Ectodermal cell (in vitro differentiated cells): ENCODE data around the gene PEX5.
"Not testable (repeated sequence)": the region's sequence is repeated elsewhere in the genome, so short reads cannot be mapped to it uniquely, and the experiment has no call there.

Experiments used
- H3K27ac ChIP-seq: 2 replicates; pipeline ENCODE4 v1.7.0; 2013; ENCODE audit warnings: mild to moderate bottlenecking, low read depth, low read length; ENCODE audit not compliant: insufficient read depth, poor library complexity, severe bottlenecking
- H3K27me3 ChIP-seq: 2 replicates; pipeline ENCODE4 v1.7.0; 2013; ENCODE audit warnings: mild to moderate bottlenecking, low read length; ENCODE audit not compliant: insufficient read depth, control insufficient read depth, poor library complexity, severe bottlenecking
- H3K36me3 ChIP-seq: one replicate; pipeline ENCODE4 v1.7.0; 2013; ENCODE audit warnings: low read length; ENCODE audit not compliant: control insufficient read depth, insufficient read depth
- H3K4me1 ChIP-seq: one replicate; pipeline ENCODE4 v1.7.0; 2013; ENCODE audit warnings: low read length; ENCODE audit not compliant: control insufficient read depth, insufficient read depth
- H3K4me3 ChIP-seq: 2 replicates; pipeline ENCODE4 v1.7.0; 2013; ENCODE audit warnings: low read depth, low read length, control low read depth; ENCODE audit not compliant: insufficient read depth
- H3K9me3 ChIP-seq: 2 replicates; pipeline ENCODE4 v1.7.0; 2013; ENCODE audit warnings: mild to moderate bottlenecking, low read length, moderate library complexity; ENCODE audit not compliant: control insufficient read depth
- WGBS, 2 experiments: methylation state at CpG; one replicate each; pipeline ENCODE4 v1.1.7; 2013; ENCODE audit warnings: missing lambda C conversion rate in 2 of 2; 5-methylcytosine and 5-hydroxymethylcytosine counted together

Gene PEX5

DNA sequence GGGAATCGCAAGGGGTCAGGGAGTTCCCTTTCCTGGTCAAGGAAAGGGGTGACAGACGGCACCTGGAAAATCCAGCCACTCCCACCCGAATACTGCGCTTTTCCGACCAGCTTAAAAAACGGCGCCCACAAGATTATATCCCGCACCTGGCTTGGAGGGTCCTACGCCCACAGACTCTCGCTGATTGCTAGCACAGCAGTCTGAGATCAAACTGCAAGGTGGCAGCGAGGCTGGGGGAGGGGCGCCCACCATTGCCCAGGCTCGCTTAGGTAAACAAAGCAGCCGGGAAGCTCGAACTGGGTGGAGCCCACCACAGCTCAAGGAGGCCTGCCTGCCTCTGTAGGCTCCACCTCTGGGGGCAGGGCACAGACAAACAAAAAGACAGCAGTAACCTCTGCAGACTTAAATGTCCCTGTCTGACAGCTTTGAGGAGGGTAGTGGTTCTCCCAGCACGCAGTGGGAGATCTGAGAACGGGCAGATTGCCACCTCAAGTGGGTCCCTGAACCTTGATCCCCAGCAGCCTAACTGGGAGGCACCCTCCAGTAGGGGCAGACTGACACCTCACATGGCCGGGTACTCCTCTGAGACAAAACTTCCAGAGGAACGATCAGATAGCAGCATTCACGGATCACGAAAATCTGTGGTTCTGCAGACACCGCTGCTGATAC lies 62.0 kb downstream of the PEX5 start:
- not testable (repeated sequence) for H3K9me3 ChIP-seq, H3K27ac ChIP-seq, H3K27me3 ChIP-seq, H3K4me1 ChIP-seq, H3K4me3 ChIP-seq, H3K36me3 ChIP-seq
- 89 to 91% methylated on average over 19 to 20 of the region's 22 CpGs for WGBS, 2 experiments

DNA sequence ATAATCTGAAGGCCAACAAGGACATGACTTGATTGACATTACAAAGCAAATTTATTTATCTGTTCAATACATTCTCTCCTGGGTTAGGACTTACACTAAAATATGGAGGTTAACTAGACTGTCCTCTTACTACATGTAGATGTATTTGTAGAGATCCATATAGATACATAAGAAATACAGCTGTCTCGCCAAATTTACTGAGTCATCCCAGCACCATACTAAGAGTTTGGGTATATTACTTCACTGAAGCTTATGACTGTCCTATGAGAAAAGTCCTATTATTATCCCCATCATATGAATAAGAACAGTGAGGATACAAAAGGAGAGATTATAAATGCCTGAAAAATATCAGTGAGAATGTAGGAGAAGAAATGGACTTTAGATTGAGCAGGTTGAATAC lies 69.6 kb downstream of the PEX5 start:
- Histone ChIP-seq H3K27ac (no peak overlapping the region), H3K36me3 (no peaks in the 10 kb centered on the region), H3K9me3 (no peaks in the 10 kb centered on the region), H3K4me1 (no peaks in the 10 kb centered on the region), H3K27me3 (no peaks in the 10 kb centered on the region), H3K4me3 (no peak overlapping the region)
- 100% methylated on average over 1 of the region's 1 CpG; no CpG with 5 or more reads in 1 of the 2 experiments for WGBS, 2 experiments
